Endothelial cell of umbilical vein (primary cell): ENCODE data around the gene ADCY2. TPM values are rescaled to one million over a fixed set of nuclear protein-coding genes. Genes with fewer than 3 reads are reported as not detected.

ENCODE experiments used
- BruUV-seq: library from RNA; stranded (reverse); fragments of 400-500 nt; replicated peaks from 2 replicates; lab custom pipeline; 2021; lab: Mats Ljungman, UMichigan
- CTCF ChIA-PET: fragments of 300-600, 350-600 bp; sonication (Branson Sonifier 250); formaldehyde crosslinking; loops from one replicate; lab custom pipeline; 2021; ENCODE audit warnings: antibody characterized with exemption, inconsistent platforms; lab: Charles Lee
- POLR2A ChIA-PET: fragments of 300-600, 350-600 bp; sonication (Branson Sonifier 250); formaldehyde crosslinking; loops from one replicate; lab custom pipeline; 2021; ENCODE audit warnings: antibody characterized with exemption, inconsistent platforms; lab: Charles Lee
- DNase-seq: peaks from one replicate; pipeline ENCODE4 v3.0.0-alpha.2; 2011; ENCODE audit warnings: low read depth, low spot score
- FAIRE-seq: peaks from 2 replicates; lab custom pipeline; 2011; peaks lifted over from hg19 to GRCh38; lab: Jason Lieb, UNC
- H2AFZ ChIP-seq: 2 replicates; pipeline ENCODE4 v1.6.0; 2012; ENCODE audit warnings: low read depth, low read length, control low read depth, inconsistent platforms
- H3K27ac ChIP-seq: 2 replicates; pipeline ENCODE4 v1.5.1; 2011; ENCODE audit warnings: low read depth, mild to moderate bottlenecking, control low read depth, low read length, moderate library complexity; ENCODE audit not compliant: insufficient read depth
- H3K27me3 ChIP-seq, 2 experiments: 2 replicates each; pipeline versions ENCODE4 v1.6.0 to v1.6.1; 2011; ENCODE audit warnings: low read length in 2 of 2, mixed read lengths in 1 of 2; ENCODE audit not compliant: control insufficient read depth in 2 of 2, insufficient read depth in 2 of 2
- H3K36me3 ChIP-seq, 2 experiments: 2 replicates in 1 of 2; 3 replicates in 1 of 2; pipeline ENCODE4 v1.5.1; 2011; ENCODE audit warnings: low read length in 2 of 2, mild to moderate bottlenecking in 1 of 2, moderate library complexity in 1 of 2; ENCODE audit not compliant: control insufficient read depth in 2 of 2, insufficient read depth in 2 of 2; ENCODE audit errors: extremely low read depth in 1 of 2
- H3K4me1 ChIP-seq: 3 replicates; pipeline ENCODE4 v1.5.1; 2011; ENCODE audit warnings: mild to moderate bottlenecking, low read length; ENCODE audit not compliant: control insufficient read depth, insufficient read depth; ENCODE audit errors: extremely low read depth
- H3K4me2 ChIP-seq: 2 replicates; pipeline ENCODE4 v1.6.1; 2011; ENCODE audit warnings: low read length, control low read depth, mixed read lengths; ENCODE audit not compliant: insufficient read depth
- H3K4me3 ChIP-seq, 3 experiments: fragments of 200-600 bp in 1 of 3; sonication (generic), shearing (Covaris generic) in 1 of 3; replicated peaks in 1 of 3; 2 replicates each; pipeline ENCODE4 v1.5.1; 2011 to 2016; ENCODE audit warnings: control low read depth in 3 of 3, low read length in 3 of 3, mild to moderate bottlenecking in 2 of 3, inconsistent platforms in 1 of 3, low read depth in 1 of 3, moderate library complexity in 1 of 3; ENCODE audit not compliant: insufficient read depth in 1 of 3
- H3K79me2 ChIP-seq: 2 replicates; pipeline ENCODE4 v1.6.0; 2012; ENCODE audit warnings: low read length, inconsistent platforms; ENCODE audit not compliant: control insufficient read depth, insufficient read depth
- H3K9ac ChIP-seq: replicated peaks from 2 replicates; pipeline ENCODE3; 2011; ENCODE audit warnings: low read length, control low read depth; ENCODE audit not compliant: insufficient read depth; ENCODE audit errors: extremely low read depth
- H3K9me1 ChIP-seq: replicated peaks from 3 replicates; pipeline ENCODE4 v1.6.0; 2011; ENCODE audit warnings: mild to moderate bottlenecking, low read length; ENCODE audit not compliant: control insufficient read depth, insufficient read depth; ENCODE audit errors: extremely low read depth
- H3K9me3 ChIP-seq: replicated peaks from 2 replicates; pipeline ENCODE4 v1.5.1; 2012; ENCODE audit warnings: low read length, inconsistent platforms; ENCODE audit not compliant: control insufficient read depth, insufficient read depth
- H4K20me1 ChIP-seq: replicated peaks from 2 replicates; pipeline ENCODE3; 2011; ENCODE audit warnings: mild to moderate bottlenecking, low read length; ENCODE audit not compliant: control insufficient read depth, insufficient read depth; ENCODE audit errors: extremely low read depth
- CTCF ChIP-seq, 2 donors: IDR thresholded peaks; 1 replicate in 1 of 2; 2 replicates in 1 of 2; pipeline ENCODE4 v1.5.1; 2011; ENCODE audit warnings: low read length in 2 of 2, mild to moderate bottlenecking in 2 of 2, moderate library complexity in 2 of 2, control low read depth in 1 of 2, inconsistent platforms in 1 of 2, low read depth in 1 of 2; ENCODE audit not compliant: insufficient read depth in 1 of 2; ENCODE audit errors: extremely low read depth in 1 of 2
- FOS ChIP-seq: IDR thresholded peaks from 2 replicates; pipeline ENCODE4 v1.6.1; 2011; ENCODE audit warnings: mild to moderate bottlenecking, low read length, moderate library complexity, borderline replicate concordance; ENCODE audit not compliant: insufficient read depth
- GATA2 ChIP-seq: IDR thresholded peaks from 2 replicates; pipeline ENCODE4 v1.7.0; 2011; ENCODE audit warnings: low read depth, mild to moderate bottlenecking, moderate library complexity, mixed read lengths, low read length; ENCODE audit not compliant: insufficient read length, insufficient read depth
- JUN ChIP-seq: IDR thresholded peaks from 2 replicates; pipeline ENCODE4 v1.6.1; 2011; ENCODE audit warnings: borderline replicate concordance, low read depth; ENCODE audit not compliant: insufficient read length, insufficient read depth
- MAX ChIP-seq: IDR thresholded peaks from 2 replicates; pipeline ENCODE4 v1.6.1; 2011; ENCODE audit not compliant: insufficient read depth, insufficient read length
- MYC ChIP-seq: IDR thresholded peaks from one replicate; pipeline ENCODE4 v1.6.1; 2011; ENCODE audit warnings: mild to moderate bottlenecking, low read depth, low read length
- POLR2A ChIP-seq: IDR thresholded peaks from 2 replicates; pipeline ENCODE4 v1.6.1; 2012; ENCODE audit warnings: low read depth, mild to moderate bottlenecking, control low read depth, low read length
- POLR2AphosphoS5 ChIP-seq: IDR thresholded peaks from 2 replicates; pipeline ENCODE4 v1.6.1; 2012; ENCODE audit warnings: low read depth, mild to moderate bottlenecking, control low read depth, low read length, moderate library complexity; ENCODE audit not compliant: insufficient read depth
- dilution Hi-C: fragments of 300-500 bp; cut with MboI; formaldehyde crosslinking; loops from one replicate; pipeline ENCODE4 v1.15.0; 2019; ENCODE audit warnings: low sequenced_read_pairs; ENCODE audit not compliant: extremely low pct_ligation_motif_present
- intact Hi-C: fragments of 100-400 bp; cut with micrococcal nuclease; formaldehyde crosslinking; loops from one replicate; pipeline ENCODE4 v1.10.0; 2022
- polyA plus RNA-seq, 4 experiments: library from polyadenylated mRNA; depleted of rRNA in 3 of 4; stranded (reverse) in 3 of 4; unstranded in 1 of 4; fragments of >200 nt; gene quantifications; 2 replicates each; pipeline versions ENCODE4 v1.2.1 to v1.2.3, GENCODE V29; 2011 to 2012; ENCODE audit warnings: missing spikeins in 1 of 4
- total RNA-seq: library from RNA; stranded (reverse); gene quantifications from 2 replicates; pipeline ENCODE4 v1.2.3, GENCODE V29; 2021

The ADCY2 gene
- total and polyA plus RNA-seq, 2 donors (not counting 3 experiments of a cell fraction or from before 2014, with no cell fraction given), result under 0.01 TPM; not detected in 1

DNA sequence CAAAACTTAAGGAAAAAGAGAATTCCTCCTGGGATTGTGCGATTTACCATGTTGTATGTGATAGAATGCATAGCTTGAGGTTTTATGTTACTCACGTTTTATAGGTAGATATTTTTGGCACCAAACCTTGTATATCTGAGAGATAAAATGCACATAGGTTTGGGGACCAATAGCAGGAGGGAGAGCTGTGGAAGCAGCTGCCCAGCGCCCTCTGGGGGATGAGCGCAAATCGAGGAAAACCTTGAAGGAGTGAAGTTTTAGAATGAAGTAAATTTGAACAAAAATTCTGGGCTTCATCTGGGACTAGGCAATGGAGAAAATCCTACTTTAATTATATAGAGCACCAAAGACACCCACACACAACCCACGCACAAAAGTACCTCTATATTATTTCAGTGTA is 197.0 kb downstream of the ADCY2 start:
- no peaks in the 10 kb centered on the region for H3K9me1 ChIP-seq
- no peak overlapping the region for H3K4me2 ChIP-seq
- H3K79me2 ChIP-seq, result no peaks in the 10 kb centered on the region
- FAIRE-seq (no peak), DNase-seq (no peak)
- BruUV-seq, result no TSS peak
- intact Hi-C loops (no loop called here), dilution Hi-C loops (no loop called here)
- no peak overlapping the region for H3K9ac ChIP-seq
- H2AFZ ChIP-seq, result no peak overlapping the region
- CTCF ChIA-PET, result no interaction called here
- no peak overlapping the region for H3K4me3 ChIP-seq
- no peaks in the 10 kb centered on the region for H3K36me3 ChIP-seq
- no peaks in the 10 kb centered on the region for H3K4me1 ChIP-seq
- H3K9me3 ChIP-seq, result no peaks in the 10 kb centered on the region
- no peak overlapping the region for H3K27ac ChIP-seq
- POLR2A ChIA-PET, result no interaction called here
- no peaks in the 10 kb centered on the region for H3K27me3 ChIP-seq
- TF ChIP-seq MAX (no peak), FOS (no peak), POLR2AphosphoS5 (no peak), POLR2A (no peak), GATA2 (no peak), MYC (no peak), JUN (no peak), CTCF (IDR thresholded peaks at IDR 0.05; ENCODE audit: extremely low read depth in 1 of 2, insufficient read depth in 1 of 2, low read depth in 1 of 2, low read length in 2 of 2) (no peak)
- H4K20me1 ChIP-seq, result no peaks in the 10 kb centered on the region
